ENCODE data around the gene ZNF800.
"Not testable (repeated sequence)": the region's sequence is repeated elsewhere in the genome, so short reads cannot be mapped to it uniquely, and the experiment has no call there.

ZNF800 gene, protein sequence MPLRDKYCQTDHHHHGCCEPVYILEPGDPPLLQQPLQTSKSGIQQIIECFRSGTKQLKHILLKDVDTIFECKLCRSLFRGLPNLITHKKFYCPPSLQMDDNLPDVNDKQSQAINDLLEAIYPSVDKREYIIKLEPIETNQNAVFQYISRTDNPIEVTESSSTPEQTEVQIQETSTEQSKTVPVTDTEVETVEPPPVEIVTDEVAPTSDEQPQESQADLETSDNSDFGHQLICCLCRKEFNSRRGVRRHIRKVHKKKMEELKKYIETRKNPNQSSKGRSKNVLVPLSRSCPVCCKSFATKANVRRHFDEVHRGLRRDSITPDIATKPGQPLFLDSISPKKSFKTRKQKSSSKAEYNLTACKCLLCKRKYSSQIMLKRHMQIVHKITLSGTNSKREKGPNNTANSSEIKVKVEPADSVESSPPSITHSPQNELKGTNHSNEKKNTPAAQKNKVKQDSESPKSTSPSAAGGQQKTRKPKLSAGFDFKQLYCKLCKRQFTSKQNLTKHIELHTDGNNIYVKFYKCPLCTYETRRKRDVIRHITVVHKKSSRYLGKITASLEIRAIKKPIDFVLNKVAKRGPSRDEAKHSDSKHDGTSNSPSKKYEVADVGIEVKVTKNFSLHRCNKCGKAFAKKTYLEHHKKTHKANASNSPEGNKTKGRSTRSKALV

GRCh38 chr7:127392566-127393367 lies at the start of gene ZNF800:
Gene ZNF800, minus strand, starts transcription at chr7:127392708. Its CDS starts 1,151 bp downstream, at chr7:127391557.
- peak; percentile 85 for DNase-seq (ENCODE audit: low spot score)

DNA sequence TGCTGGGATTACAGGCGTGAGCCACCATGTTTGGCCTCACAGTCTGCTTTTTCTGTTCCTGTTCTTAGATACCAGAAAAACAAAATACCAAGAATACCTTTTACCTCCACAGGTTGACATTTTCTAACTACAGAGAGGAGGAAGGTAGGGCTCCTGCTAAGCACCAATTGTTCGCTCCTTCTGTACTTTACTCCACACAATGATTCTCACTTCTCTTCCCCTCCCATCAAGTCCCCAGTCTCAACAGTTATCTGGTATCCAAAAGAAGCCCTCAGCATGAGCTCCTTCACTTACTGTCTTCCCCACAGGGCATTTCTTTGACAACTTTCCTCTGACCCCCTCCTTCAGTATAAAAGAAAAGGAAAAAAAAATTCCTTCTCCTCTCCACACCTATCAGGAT lies 47.7 kb upstream of the ZNF800 start:
- DNase-seq (ENCODE audit: low spot score): no peak

DNA sequence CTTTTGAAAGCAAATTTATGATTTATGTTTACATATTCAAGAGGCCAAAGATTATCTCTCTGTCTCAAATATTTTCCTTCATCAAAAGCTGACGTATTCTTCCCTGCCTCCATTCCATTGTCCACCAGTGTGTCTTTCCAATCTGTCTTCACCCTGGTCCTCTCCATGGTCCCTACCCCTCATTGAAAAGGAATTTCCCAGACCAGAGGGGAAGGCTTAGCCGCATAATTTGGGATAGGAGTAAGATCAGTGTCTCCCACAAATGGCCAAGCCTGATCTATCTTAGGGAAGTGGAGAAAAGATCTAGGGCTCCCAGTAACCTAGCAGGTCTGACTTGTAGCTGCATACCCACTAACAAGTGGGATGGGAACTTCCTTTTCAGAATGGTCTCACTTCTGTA lies 46.3 kb upstream of the ZNF800 start:
- no peak for DNase-seq (ENCODE audit: low spot score)

DNA sequence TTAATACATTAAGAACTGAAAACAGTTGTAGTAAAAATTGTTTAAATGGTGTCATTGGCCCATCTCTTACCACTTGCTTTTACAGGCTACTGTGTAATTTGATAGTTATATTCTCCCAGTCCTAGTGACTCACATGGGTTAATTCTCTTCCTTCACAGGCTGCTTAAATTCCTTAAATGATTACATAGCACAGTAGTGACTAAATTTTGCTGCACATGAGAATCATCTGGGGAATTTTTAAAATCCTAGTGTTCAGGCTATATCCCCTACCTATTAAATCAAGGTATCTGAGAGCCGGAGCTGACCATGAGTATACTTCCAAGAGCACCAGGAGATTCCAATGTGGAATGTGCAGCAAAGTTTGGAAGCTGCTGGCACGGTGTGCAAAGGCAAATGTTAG lies 45.3 kb upstream of the ZNF800 start:
- no peak for DNase-seq (ENCODE audit: low spot score)

DNA sequence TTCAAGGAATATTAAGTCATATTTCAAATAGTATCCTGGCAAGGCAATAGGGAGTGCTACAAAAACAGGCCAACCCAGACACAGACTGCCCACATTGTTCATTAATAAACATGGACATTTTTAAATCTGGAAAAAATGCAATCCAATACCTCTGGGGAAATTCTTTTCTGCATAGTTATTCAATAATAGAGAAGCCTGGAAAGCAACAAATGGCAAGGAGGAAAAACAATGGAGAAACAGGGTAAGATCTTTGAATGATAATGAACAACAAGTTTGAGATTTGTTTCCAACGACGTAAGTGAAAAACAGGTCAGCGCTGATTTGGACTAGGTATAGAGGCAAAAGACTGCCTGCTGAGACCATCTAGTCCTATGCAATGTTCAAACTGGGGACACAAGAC lies 44.7 kb upstream of the ZNF800 start:
- no peak for DNase-seq (ENCODE audit: low spot score)

DNA sequence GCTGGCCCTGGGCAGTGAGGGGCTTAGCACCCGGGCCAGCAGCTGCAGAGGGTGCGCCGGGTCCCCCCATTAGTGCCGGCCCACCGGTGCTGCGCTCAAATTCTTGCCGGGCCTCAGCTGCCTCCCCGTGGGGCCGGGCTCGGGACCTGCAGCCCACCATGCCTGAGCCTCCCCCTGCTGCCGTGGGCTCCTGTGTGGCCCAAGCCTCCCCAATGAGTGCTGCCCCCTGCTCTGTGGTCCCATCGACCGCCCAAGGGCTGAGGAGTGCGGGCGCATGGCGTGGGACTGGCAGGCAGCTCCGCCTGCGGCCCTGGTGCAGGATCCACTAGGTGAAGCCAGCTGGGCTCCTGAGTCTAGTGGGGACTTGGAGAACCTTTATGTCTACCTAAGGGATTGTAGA lies 36.8 kb upstream of the ZNF800 start:
- not testable (repeated sequence) for DNase-seq (ENCODE audit: low spot score)

- DNase-seq (ENCODE audit: low spot score): no peak
Observed at GRCh38 chr7:127419196-127419595, 26.7 kb upstream of the ZNF800 start.

DNA sequence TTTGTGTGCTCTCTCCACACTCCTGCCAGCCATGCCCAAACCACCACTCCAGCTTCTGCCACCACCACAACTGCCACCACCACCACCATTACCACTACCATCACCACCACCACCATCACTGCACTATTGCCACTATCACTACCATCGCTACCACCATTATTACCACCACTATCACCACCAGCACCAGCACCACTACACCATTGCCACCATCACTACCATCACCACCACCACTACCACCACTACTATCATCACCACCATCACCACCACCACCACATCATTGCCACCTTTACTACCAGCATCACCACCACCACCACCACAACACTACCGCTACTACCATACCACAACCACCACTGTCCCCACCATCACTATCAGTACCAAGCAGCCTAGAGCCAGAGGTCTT lies 26.0 kb upstream of the ZNF800 start:
- DNase-seq (ENCODE audit: low spot score): no peak

- no peak for DNase-seq (ENCODE audit: low spot score)
Observed at GRCh38 chr7:127417346-127417745, 24.8 kb upstream of the ZNF800 start.

GRCh38 chr7:127415060-127415742 lies 22.7 kb upstream of the ZNF800 start:
- no peak for DNase-seq (ENCODE audit: low spot score)

GRCh38 chr7:127413962-127414361 lies 21.5 kb upstream of the ZNF800 start:
- DNase-seq (ENCODE audit: low spot score): no peak

DNA sequence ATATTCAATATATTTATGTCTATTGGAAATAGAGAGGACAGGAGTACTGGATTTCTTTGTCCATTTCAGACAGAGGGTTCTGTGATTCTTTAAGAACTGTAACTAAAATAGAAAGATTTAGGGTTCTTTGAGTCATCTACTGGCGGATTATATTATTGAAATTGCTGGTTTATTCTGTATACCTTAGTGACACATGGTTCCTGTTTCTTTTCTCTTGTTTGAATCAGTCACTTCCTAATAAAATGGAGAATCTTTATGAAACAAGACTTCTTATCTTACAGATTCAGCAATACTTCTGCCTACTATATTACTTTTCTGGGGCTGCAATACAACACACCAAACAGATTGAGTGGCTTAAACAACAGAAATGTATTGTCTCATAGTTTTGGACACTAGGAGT lies 20.8 kb upstream of the ZNF800 start:
- DNase-seq (ENCODE audit: low spot score): no peak

GRCh38 chr7:127411176-127411575 lies 18.7 kb upstream of the ZNF800 start:
- no peak for DNase-seq (ENCODE audit: low spot score)

DNA sequence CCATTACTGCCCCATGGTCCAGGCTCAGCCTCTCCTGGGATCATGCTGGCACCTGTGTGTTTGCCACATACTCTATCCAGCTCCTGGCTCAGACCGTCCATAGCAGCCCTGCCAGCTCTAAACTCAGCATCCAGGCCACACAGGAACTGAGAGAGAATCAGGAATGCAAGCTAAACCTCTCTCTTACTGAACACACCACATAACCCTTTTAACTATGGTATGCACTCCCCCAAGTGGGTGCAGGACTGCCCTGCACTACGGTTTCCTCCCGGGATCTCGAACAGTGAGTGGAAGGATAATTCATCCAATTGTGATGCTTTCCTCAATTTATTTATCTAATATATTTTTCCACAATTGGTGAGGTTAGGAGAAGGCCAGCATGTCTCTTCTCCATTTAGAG lies 17.1 kb upstream of the ZNF800 start:
- no peak for DNase-seq (ENCODE audit: low spot score)

- DNase-seq (ENCODE audit: low spot score): no peak
Observed at GRCh38 chr7:127404286-127405072, 12.0 kb upstream of the ZNF800 start.

- DNase-seq (ENCODE audit: low spot score): no peak
Observed at GRCh38 chr7:127396184-127396583, 3.7 kb upstream of the ZNF800 start.

GRCh38 chr7:127395104-127395503 lies 2.6 kb upstream of the ZNF800 start:
- not testable (repeated sequence) for DNase-seq (ENCODE audit: low spot score)

GRCh38 chr7:127393368-127394058 lies 1.0 kb upstream of the ZNF800 start:
- DNase-seq (ENCODE audit: low spot score): peak; percentile 49

GRCh38 chr7:127392182-127392565 lies 334 bp downstream of the ZNF800 start:
- DNase-seq (ENCODE audit: low spot score): peak; percentile 73

DNA sequence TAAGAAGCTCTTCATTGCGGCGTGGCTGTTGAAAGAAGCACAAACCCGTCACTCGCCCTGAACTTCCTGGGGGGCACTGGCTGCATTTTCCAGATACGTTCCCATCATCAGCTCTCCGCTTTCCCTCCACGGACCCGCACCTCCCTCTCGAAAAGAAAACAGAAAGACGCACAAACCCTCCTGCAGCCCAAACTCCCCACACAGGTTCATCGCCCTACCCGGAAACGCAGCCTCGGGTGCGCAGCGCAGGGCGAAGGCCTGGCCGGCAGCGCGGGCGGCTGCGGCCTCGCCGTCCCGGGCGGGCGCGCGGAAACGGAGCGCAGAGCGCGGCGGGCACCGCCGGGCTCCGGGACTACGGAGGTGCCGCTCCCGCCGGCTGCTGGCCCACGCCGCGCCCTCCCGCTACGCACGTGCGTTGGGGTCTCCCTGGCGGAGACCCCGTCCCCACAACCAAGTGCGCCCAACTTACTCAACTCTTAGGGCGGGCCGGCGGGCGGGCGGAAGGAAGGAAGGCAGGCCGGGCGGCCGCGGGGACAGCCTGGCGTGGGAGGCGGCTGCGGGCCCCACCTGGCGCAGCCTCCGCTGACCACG lies 822 bp downstream of the ZNF800 start:
- peak; percentile 52 for DNase-seq (ENCODE audit: low spot score)

Measured in ecto neural progenitor cell (in vitro differentiated cells).